Motor neuron (in vitro differentiated cells): ENCODE data around the gene ARHGEF28. TPM values are rescaled to one million over a fixed set of nuclear protein-coding genes. Genes with fewer than 3 reads are reported as not detected.

Source experiments
- ATAC-seq, 8 experiments: fragments of 200-7000 bp; cut with Tn5 transposase; replicated peaks in 6 of 8; 2 replicates each; pipeline ENCODE4 v1.8.0; 2021; ENCODE audit warnings: mild to moderate bottlenecking in 8 of 8, moderate library complexity in 8 of 8
- H3K27ac ChIP-seq, 2 donors: fragments of 250-450 bp; sonication (Bioruptor Pico); 2 replicates each; pipeline ENCODE4 v1.9.0; 2021; ENCODE audit warnings: antibody characterized with exemption in 2 of 2, mild to moderate bottlenecking in 2 of 2, moderate library complexity in 1 of 2
- H3K4me1 ChIP-seq, 2 donors: fragments of 250-450 bp; sonication (Bioruptor Pico); replicated peaks in 1 of 2; 2 replicates each; pipeline ENCODE4 v1.6.1; 2021; ENCODE audit warnings: antibody characterized with exemption in 2 of 2, mild to moderate bottlenecking in 2 of 2, moderate library complexity in 1 of 2
- H3K4me3 ChIP-seq, 5 donors: fragments of 250-450 bp; sonication (Bioruptor Pico); 2 replicates each; pipeline ENCODE4 v1.9.0; 2021; ENCODE audit warnings: antibody characterized with exemption in 5 of 5, mild to moderate bottlenecking in 5 of 5, moderate library complexity in 4 of 5
- WGBS, 10 experiments: fragments of 450-650 bp; shearing (Covaris generic); methylation state at CpG; one replicate each; pipeline ENCODE4 v1.0.0; 2022; 5-methylcytosine and 5-hydroxymethylcytosine counted together
- in situ Hi-C, 9 experiments: fragments of 400-800 bp; cut with MboI; loops; one replicate each; pipeline ENCODE4 v1.15.0; 2021; ENCODE audit warnings: low sequenced_read_pairs in 9 of 9, low pct_unique_long_range_greater_than_20kb in 2 of 9; ENCODE audit not compliant: unreplicated experiment in 9 of 9
- total RNA-seq, 8 experiments: library from RNA; unstranded; fragments of 300-600 nt; gene quantifications; 2 replicates each; pipeline versions ENCODE4 v1.2.3 to v1.2.4, GENCODE V29; 2022

The ARHGEF28 gene
- total RNA-seq, 8 experiments from 2014 or later = 0.81 to 29.3 (median 1.9) TPM

- H3K4me3 ChIP-seq = no peak overlapping the region
- peak in 3 of 8 experiments; percentile 70 to 86 (median 77) for ATAC-seq
- 30 to 85% (median 59%) methylated on average over 2 to 6 of the region's 7 CpGs; no CpG with 5 or more reads in 2 of the 10 experiments for WGBS, 10 experiments
- H3K27ac ChIP-seq = no peak overlapping the region
- in situ Hi-C loops = no loop called here
- H3K4me1 ChIP-seq = no peaks in the 10 kb centered on the region
Observed at GRCh38 chr5:73826301-73827105, 200.5 kb downstream of the ARHGEF28 start.

GRCh38 chr5:73827106-73827450 is 201.1 kb downstream of the ARHGEF28 start:
- no peak overlapping the region for H3K27ac ChIP-seq
- no peak overlapping the region for H3K4me3 ChIP-seq
- in situ Hi-C loops = no loop called here
- 0 to 100% (median 88%) methylated on average over 1 of the region's 1 CpG for WGBS, 10 experiments
- peak in 1 of 8 experiments; percentile 19 for ATAC-seq
- no peaks in the 10 kb centered on the region for H3K4me1 ChIP-seq

- in situ Hi-C loops = no loop called here
- no peak overlapping the region for H3K4me3 ChIP-seq
- no peak overlapping the region for H3K27ac ChIP-seq
- ATAC-seq = no peak
- H3K4me1 ChIP-seq = no peaks in the 10 kb centered on the region
- WGBS, 10 experiments = 71 to 100% (median 93%) methylated on average over 1 to 3 of the region's 3 CpGs; no CpG with 5 or more reads in 2 of the 10 experiments
Observed at GRCh38 chr5:73828465-73828864, 202.5 kb downstream of the ARHGEF28 start.

GRCh38 chr5:73830646-73831045 is 204.7 kb downstream of the ARHGEF28 start:
- in situ Hi-C loops = no loop called here

GRCh38 chr5:73831066-73831465 is 205.1 kb downstream of the ARHGEF28 start:
- no peak overlapping the region for H3K27ac ChIP-seq
- ATAC-seq = no peak
- in situ Hi-C loops = no loop called here
- no peak overlapping the region for H3K4me3 ChIP-seq
- WGBS, 10 experiments = 38 to 100% (median 89%) methylated on average over 1 to 3 of the region's 3 CpGs; no CpG with 5 or more reads in 2 of the 10 experiments
- no peaks in the 10 kb centered on the region for H3K4me1 ChIP-seq

More at GRCh38 chr5:73830646-73831045, 204.7 kb downstream of the ARHGEF28 start:
- H3K4me3 ChIP-seq = no peak overlapping the region
- no peak overlapping the region for H3K27ac ChIP-seq
- WGBS, 10 experiments = 36 to 100% (median 100%) methylated on average over 1 of the region's 1 CpG; no CpG with 5 or more reads in 5 of the 10 experiments
- no peak for ATAC-seq
- H3K4me1 ChIP-seq = no peaks in the 10 kb centered on the region

- WGBS, 10 experiments = 0 to 100% (median 62%) methylated on average over 1 to 2 of the region's 2 CpGs; no CpG with 5 or more reads in 4 of the 10 experiments
- Histone ChIP-seq H3K4me3 (no peak overlapping the region), H3K4me1 (no peaks in the 10 kb centered on the region), H3K27ac (no peak overlapping the region)
- in situ Hi-C loops = no loop called here
- no peak for ATAC-seq
Observed at GRCh38 chr5:73834693-73835092, 208.7 kb downstream of the ARHGEF28 start.

- Histone ChIP-seq H3K27ac (no peak overlapping the region), H3K4me1 (no peaks in the 10 kb centered on the region), H3K4me3 (no peak overlapping the region)
- ATAC-seq = no peak
- in situ Hi-C loops = no loop called here
- WGBS, 10 experiments = 65 to 83% (median 78%) methylated on average over 1 to 2 of the region's 2 CpGs; no CpG with 5 or more reads in 6 of the 10 experiments
Observed at GRCh38 chr5:73835726-73836125, 209.7 kb downstream of the ARHGEF28 start.

- Histone ChIP-seq H3K27ac (no peak overlapping the region), H3K4me3 (no peak overlapping the region), H3K4me1 (no peaks in the 10 kb centered on the region)
- in situ Hi-C loops = no loop called here
- ATAC-seq = no peak
Observed at GRCh38 chr5:73836607-73837006, 210.6 kb downstream of the ARHGEF28 start.

GRCh38 chr5:73838901-73839300 is 212.9 kb downstream of the ARHGEF28 start:
- no peak overlapping the region for H3K27ac ChIP-seq
- no peak for ATAC-seq
- WGBS, 10 experiments = 0 to 100% (median 50%) methylated on average over 1 of the region's 1 CpG; no CpG with 5 or more reads in 3 of the 10 experiments
- no peaks in the 10 kb centered on the region for H3K4me1 ChIP-seq
- in situ Hi-C loops = no loop called here
- no peak overlapping the region for H3K4me3 ChIP-seq

- in situ Hi-C loops = no loop called here
- H3K27ac ChIP-seq = no peak overlapping the region
- H3K4me1 ChIP-seq = no peaks in the 10 kb centered on the region
- H3K4me3 ChIP-seq = no peak overlapping the region
- no peak for ATAC-seq
Observed at GRCh38 chr5:73841641-73842040, 215.6 kb downstream of the ARHGEF28 start.

- 66 to 100% (median 89%) methylated on average over 2 to 5 of the region's 5 CpGs for WGBS, 10 experiments
- Histone ChIP-seq H3K4me1 (no peaks in the 10 kb centered on the region), H3K4me3 (no peak overlapping the region), H3K27ac (no peak overlapping the region)
- in situ Hi-C loops = no loop called here
- no peak for ATAC-seq
Observed at GRCh38 chr5:73844165-73844564, 218.2 kb downstream of the ARHGEF28 start.

GRCh38 chr5:73851471-73852181 is 225.6 kb downstream of the ARHGEF28 start:
- H3K4me1 ChIP-seq = no peaks in the 10 kb centered on the region
- ATAC-seq = peak in 1 of 8 experiments; percentile 30
- H3K27ac ChIP-seq = no peak overlapping the region
- no peak overlapping the region for H3K4me3 ChIP-seq
- in situ Hi-C loops = no loop called here
- 25 to 80% (median 62%) methylated on average over 1 to 2 of the region's 2 CpGs; no CpG with 5 or more reads in 1 of the 10 experiments for WGBS, 10 experiments

GRCh38 chr5:73853091-73853490 is 227.1 kb downstream of the ARHGEF28 start:
- Histone ChIP-seq H3K27ac (no peak overlapping the region), H3K4me3 (no peak overlapping the region), H3K4me1 (no peaks in the 10 kb centered on the region)
- peak in 3 of 8 experiments; percentile 98 to 99 (median 99) for ATAC-seq
- in situ Hi-C loops = no loop called here
- WGBS, 10 experiments = 0 to 87% (median 43%) methylated on average over 1 to 4 of the region's 4 CpGs
